GM12878 (cell line): ENCODE measurements around the gene ZNF428. TPM values are rescaled to one million over a fixed set of nuclear protein-coding genes. Genes with fewer than 3 reads are reported as not detected.

Source experiments
- ATAC-seq: fragments of 200-7000 bp; cut with Tn5 transposase; 3 replicates; pipeline ENCODE4 v1.9.1; 2020; ENCODE audit warnings: mild to moderate bottlenecking, moderate library complexity
- BruUV-seq: library from RNA; stranded (reverse); fragments of 400-500 nt; replicated peaks from 2 replicates; lab custom pipeline; 2021; lab: Mats Ljungman, UMichigan
- CTCF ChIA-PET: fragments of 300-600 bp; sonication (Branson Sonifier 250); formaldehyde crosslinking; extraction: SDS; loops from one replicate; lab custom pipeline; 2021; ENCODE audit warnings: inconsistent platforms; lab: Yijun Ruan, JAX
- POLR2A ChIA-PET: fragments of 350-600 bp; formaldehyde crosslinking; extraction: SDS; loops from one replicate; lab custom pipeline; 2021; ENCODE audit warnings: inconsistent platforms; lab: Charles Lee
- RAD21 ChIA-PET: fragments of 300-600 bp; sonication (Branson Sonifier 250); formaldehyde crosslinking; loops from one replicate; lab custom pipeline; 2023; ENCODE audit warnings: antibody characterized with exemption; ENCODE audit not compliant: unreplicated experiment; lab: Charles Lee
- SMC1A ChIA-PET: fragments of 300-600 bp; sonication (Branson Sonifier 250); formaldehyde crosslinking; loops from one replicate; lab custom pipeline; 2023; ENCODE audit not compliant: unreplicated experiment, uncharacterized antibody; lab: Charles Lee
- DNase-seq: peaks from one replicate; pipeline ENCODE4 v3.0.0-alpha.2; 2011; ENCODE audit warnings: low read depth, low spot score
- FAIRE-seq: peaks from 3 replicates; lab custom pipeline; 2011; peaks lifted over from hg19 to GRCh38; lab: Jason Lieb, UNC
- H2AFZ ChIP-seq: 2 replicates; pipeline ENCODE4 v1.6.0; 2011; ENCODE audit warnings: low read depth, low read length, control low read depth; ENCODE audit not compliant: control insufficient read depth
- H3K27ac ChIP-seq: 2 replicates; pipeline ENCODE4 v1.5.1; 2011; ENCODE audit warnings: control low read depth; ENCODE audit not compliant: control insufficient read depth, insufficient read depth
- H3K27me3 ChIP-seq, 2 experiments: replicated peaks in 1 of 2; 2 replicates each; pipeline versions ENCODE4 v1.6.0 to v1.6.1; 2011; ENCODE audit warnings: low read length in 1 of 2; ENCODE audit not compliant: control insufficient read depth in 2 of 2, insufficient read depth in 2 of 2
- H3K36me3 ChIP-seq, 2 experiments: 2 replicates each; pipeline ENCODE4 v1.5.1; 2011; ENCODE audit warnings: low read length in 1 of 2; ENCODE audit not compliant: control insufficient read depth in 2 of 2, insufficient read depth in 2 of 2
- H3K4me1 ChIP-seq: 2 replicates; pipeline ENCODE4 v1.6.1; 2011; ENCODE audit warnings: mild to moderate bottlenecking, low read length, moderate library complexity, mixed read lengths; ENCODE audit not compliant: control insufficient read depth, insufficient read depth
- H3K4me2 ChIP-seq: 2 replicates; pipeline ENCODE4 v1.6.0; 2011; ENCODE audit warnings: control low read depth; ENCODE audit not compliant: control insufficient read depth, insufficient read depth
- H3K4me3 ChIP-seq: fragments of 200-600 bp; sonication (generic); 2 replicates; pipeline ENCODE4 v1.5.1; 2016
- H3K79me2 ChIP-seq: 2 replicates; pipeline ENCODE4 v1.6.0; 2011; ENCODE audit warnings: low read length; ENCODE audit not compliant: control insufficient read depth, insufficient read depth
- H3K9ac ChIP-seq: 2 replicates; pipeline ENCODE4 v1.8.0; 2011; ENCODE audit warnings: low read length, control low read depth, mixed read lengths; ENCODE audit not compliant: control insufficient read depth, insufficient read depth
- H3K9me3 ChIP-seq: replicated peaks from 3 replicates; pipeline ENCODE4 v1.5.1; 2011; ENCODE audit warnings: mild to moderate bottlenecking, low read length; ENCODE audit not compliant: control insufficient read depth, insufficient read depth
- H4K20me1 ChIP-seq: 2 replicates; pipeline ENCODE4 v1.6.0; 2011; ENCODE audit not compliant: control insufficient read depth, insufficient read depth
- CBX5 ChIP-seq: sonication (generic); IDR thresholded peaks from 2 replicates; pipeline ENCODE4 v1.6.1; 2016; ENCODE audit warnings: low read depth, moderate library complexity, mild to moderate bottlenecking, inconsistent platforms
- CEBPZ ChIP-seq: fragments of 150-350 bp; IDR thresholded peaks from 2 replicates; pipeline ENCODE4 v1.6.1; 2016; ENCODE audit warnings: low read depth, low read length
- ETV6 ChIP-seq, 2 experiments: fragments of 450-650 bp in 1 of 2; IDR thresholded peaks in 1 of 2; conservative IDR thresholded peaks in 1 of 2; 2 replicates each; pipeline ENCODE4 v1.6.1; 2014; ENCODE audit warnings: antibody characterized with exemption in 1 of 2, borderline replicate concordance in 1 of 2, low read depth in 1 of 2, mild to moderate bottlenecking in 1 of 2, moderate library complexity in 1 of 2
- HDAC2 ChIP-seq: fragments of 200-600 bp; sonication (generic); IDR thresholded peaks from 2 replicates; pipeline ENCODE4 v1.6.1; 2017
- KLF5 ChIP-seq: fragments of 450-650 bp; IDR thresholded peaks from 2 replicates; pipeline ENCODE4 v1.6.1; 2014; ENCODE audit warnings: mild to moderate bottlenecking; ENCODE audit not compliant: partially characterized antibody
- MEF2A ChIP-seq: IDR thresholded peaks from 2 replicates; pipeline ENCODE4 v1.6.1; 2011; ENCODE audit warnings: low read depth, mild to moderate bottlenecking, low read length, moderate library complexity; ENCODE audit not compliant: insufficient read depth
- MEF2B ChIP-seq: fragments of 450-650 bp; IDR thresholded peaks from 2 replicates; pipeline ENCODE4 v1.6.1; 2018; ENCODE audit warnings: mild to moderate bottlenecking, moderate library complexity; ENCODE audit not compliant: partially characterized antibody, poor library complexity, severe bottlenecking
- MTA3 ChIP-seq: IDR thresholded peaks from 2 replicates; pipeline ENCODE4 v1.6.1; 2012; ENCODE audit warnings: low read length, inconsistent platforms, borderline replicate concordance
- NBN ChIP-seq: fragments of 450-650 bp; IDR thresholded peaks from 2 replicates; pipeline ENCODE4 v1.6.1; 2016
- NFXL1 ChIP-seq: fragments of 450-650 bp; IDR thresholded peaks from 2 replicates; pipeline ENCODE4 v1.6.1; 2017; ENCODE audit warnings: antibody characterized with exemption, mild to moderate bottlenecking, borderline replicate concordance
- NFYA ChIP-seq: IDR thresholded peaks from 2 replicates; pipeline ENCODE4 v1.6.1; 2011; ENCODE audit warnings: low read depth, mild to moderate bottlenecking, low read length, improper control_type of control experiment, borderline replicate concordance
- NR2C2 ChIP-seq: IDR thresholded peaks from 2 replicates; pipeline ENCODE4 v1.6.1; 2011; ENCODE audit warnings: borderline replicate concordance, low read depth; ENCODE audit not compliant: control insufficient read depth, insufficient read length
- RCOR1 ChIP-seq: conservative IDR thresholded peaks from 2 replicates; pipeline ENCODE4 v1.6.1; 2012; ENCODE audit warnings: low read depth, low read length, improper control_type of control experiment
- SMARCA5 ChIP-seq: fragments of 450-650 bp; IDR thresholded peaks from 2 replicates; pipeline ENCODE4 v1.6.1; 2017; ENCODE audit warnings: mild to moderate bottlenecking
- ZZZ3 ChIP-seq: IDR thresholded peaks from 2 replicates; pipeline ENCODE4 v1.6.1; 2011; ENCODE audit warnings: low read depth; ENCODE audit not compliant: control insufficient read depth, insufficient read length
- WGBS: methylation state at CpG from one replicate; pipeline ENCODE4 v1.1.6; 2016; ENCODE audit warnings: low lambda C conversion rate; ENCODE audit not compliant: insufficient replicate concordance, insufficient coverage; ENCODE audit errors: missing lambda C conversion rate; 5-methylcytosine and 5-hydroxymethylcytosine counted together
- in situ Hi-C: fragments of 300-500 bp; cut with MboI; formaldehyde crosslinking; loops from 9 replicates; pipeline ENCODE4 v1.14.3; 2018; ENCODE audit warnings: mixed read lengths
- intact Hi-C: fragments of 100-400 bp; cut with micrococcal nuclease; formaldehyde crosslinking; loops from one replicate; pipeline ENCODE4 v1.14.2; 2022; ENCODE audit not compliant: unreplicated experiment
- polyA plus RNA-seq, 11 experiments: library from polyadenylated mRNA; depleted of rRNA in 4 of 11; unstranded in 6 of 11; stranded (reverse) in 5 of 11; fragments of >200 nt; fragmentation: Nextera tagmentation in 4 of 11; fragmentation: Illumina TruSeq in 1 of 11; extraction: Ambion mirVana in 4 of 11; extraction: Trizol in 1 of 11; gene quantifications; 1 replicate in 1 of 11; 2 replicates in 10 of 11; pipeline versions ENCODE4 v1.2.1 to v1.2.3, GENCODE V29; 2011 to 2016; ENCODE audit warnings: inconsistent platforms in 2 of 11, missing spikeins in 2 of 11, low read depth in 1 of 11
- total RNA-seq, 4 experiments: library from RNA; depleted of rRNA in 3 of 4; stranded (reverse); fragments of >200 nt in 3 of 4; fragmentation: Illumina TruSeq in 1 of 4; extraction: Trizol in 1 of 4; gene quantifications; 2 replicates each; pipeline versions ENCODE4 v1.2.1 to v1.2.3, GENCODE V29; 2013 to 2021

Gene ZNF428
- total and polyA plus RNA-seq, 10 of the 15 experiments (the other 5 are each of a cell fraction or from before 2014, with no cell fraction given) = 0.27 to 57.8 (median 20.4) TPM

DNA sequence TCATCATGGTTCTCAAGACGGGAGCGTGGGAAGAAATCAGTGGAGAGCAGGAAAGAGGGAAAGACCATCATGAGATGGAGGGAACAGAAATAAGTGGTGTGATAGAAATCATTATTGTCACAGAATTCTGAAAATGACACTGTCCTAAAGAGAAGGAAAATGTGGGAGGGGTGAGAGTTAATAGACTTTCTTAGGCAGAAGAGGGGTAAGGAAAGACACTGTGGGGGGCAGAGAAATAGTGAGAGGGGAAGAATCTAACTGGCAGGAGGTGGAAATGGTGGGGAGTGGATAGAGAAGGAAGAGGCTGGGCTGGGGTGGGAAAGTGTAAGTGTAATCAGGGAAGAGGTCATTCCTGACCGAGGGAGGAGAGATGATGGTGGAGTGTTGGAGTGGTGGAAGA lies 40.6 kb downstream of the ZNF428 start:
- Histone ChIP-seq H2AFZ (no peak overlapping the region), H3K27ac (no peak overlapping the region), H4K20me1 (no peaks in the 10 kb centered on the region), H3K9me3 (no peaks in the 10 kb centered on the region), H3K9ac (no peak overlapping the region), H3K4me1 (peaks cover 10% of the 10 kb centered on the region), H3K79me2 (peaks cover 9% of the 10 kb centered on the region), H3K27me3 (no peaks in the 10 kb centered on the region), H3K4me2 (no peak overlapping the region), H3K4me3 (no peak overlapping the region), H3K36me3 (no peaks in the 10 kb centered on the region)
- POLR2A ChIA-PET = no interaction called here
- in situ Hi-C loops (no loop called here), intact Hi-C loops (no loop called here)
- TF ChIP-seq RCOR1 (no peak), NR2C2 (no peak), MEF2B (no peak), NBN (no peak), ZZZ3 (no peak), ETV6 (conservative IDR thresholded peaks at IDR 0.05 in 1 of 2, IDR thresholded peaks at IDR 0.05 in 1 of 2; ENCODE audit: borderline replicate concordance in 1 of 2, low read depth in 1 of 2) (no peak), CEBPZ (no peak), MTA3 (no peak), NFXL1 (no peak), KLF5 (no peak), MEF2A (no peak), SMARCA5 (no peak), HDAC2 (no peak), CBX5 (no peak), NFYA (no peak)
- ATAC-seq (no peak), FAIRE-seq (no peak), DNase-seq (no peak)
- WGBS = 24% methylated on average over 3 of the region's 3 CpGs
- no TSS peak for BruUV-seq
- SMC1A ChIA-PET = no interaction called here
- RAD21 ChIA-PET = no interaction called here
- CTCF ChIA-PET = interaction anchor here (0.9 to 1.0 kb wide), 2 partner anchors 8 to 24 kb away, joined by 3 read pairs; no protein-coding TSS in a partner anchor
